GM11168 (cell line): ENCODE measurements around the gene VPS4A.

Experiments
- in situ Hi-C: fragments of 300-500 bp; cut with MboI; formaldehyde crosslinking; loops from one replicate; pipeline ENCODE4 v1.12.0; 2022; ENCODE audit warnings: low sequenced_read_pairs; ENCODE audit not compliant: unreplicated experiment

The VPS4A gene

DNA sequence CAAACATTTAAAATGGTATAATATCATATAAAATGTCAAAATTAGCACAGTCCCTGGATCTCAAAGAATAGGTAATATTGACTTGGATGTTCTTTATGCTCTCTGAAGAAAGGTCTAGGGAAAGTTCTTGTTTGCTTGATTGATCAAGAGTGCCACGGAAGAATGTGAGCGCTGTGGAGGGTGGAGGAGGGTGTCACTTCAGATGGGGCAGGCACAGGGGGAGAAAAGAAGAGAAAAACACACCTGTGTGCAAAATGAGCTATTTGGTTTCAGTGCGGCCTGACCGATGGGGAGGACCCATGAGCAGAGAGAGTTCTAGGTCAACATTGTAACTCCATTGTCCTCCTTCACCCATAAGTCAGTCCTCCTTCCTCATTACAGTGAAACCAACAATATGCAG lies 8.8 kb upstream of the VPS4A start:
- in situ Hi-C loops = no loop called here

GRCh38 chr16:69306031-69306430 lies 5.1 kb upstream of the VPS4A start:
- in situ Hi-C loops = no loop called here

GRCh38 chr16:69307091-69307490 lies 4.1 kb upstream of the VPS4A start:
- in situ Hi-C loops = no loop called here

- in situ Hi-C loops = no loop called here
These were observed 3.3 kb upstream of the VPS4A start for GRCh38 chr16:69307856-69308255.

GRCh38 chr16:69309316-69309715 lies 1.8 kb upstream of the VPS4A start:
- in situ Hi-C loops = no loop called here

- in situ Hi-C loops = no loop called here
These were observed 610 bp downstream of the VPS4A start for GRCh38 chr16:69311533-69312387.

DNA sequence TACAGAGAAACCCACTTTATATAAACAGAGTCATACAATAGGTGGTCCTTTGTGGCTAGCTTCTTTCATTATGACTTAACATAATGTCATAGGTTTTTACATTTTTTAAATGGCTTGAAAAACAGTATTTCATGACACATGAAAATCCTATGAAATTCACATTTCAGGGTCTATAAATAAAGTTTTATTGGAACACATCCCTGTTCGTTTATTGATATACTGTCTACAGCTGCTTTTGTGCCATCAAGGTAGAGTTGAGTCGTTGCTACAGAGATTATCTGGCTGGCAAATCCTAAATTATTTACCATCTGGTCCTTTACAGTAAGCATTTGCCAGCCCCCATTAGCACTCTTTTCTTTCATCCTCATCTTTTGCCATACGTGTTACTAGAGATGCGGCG lies 2.3 kb downstream of the VPS4A start:
- in situ Hi-C loops = no loop called here

GRCh38 chr16:69314534-69314933 lies 3.4 kb downstream of the VPS4A start:
- in situ Hi-C loops = no loop called here

DNA sequence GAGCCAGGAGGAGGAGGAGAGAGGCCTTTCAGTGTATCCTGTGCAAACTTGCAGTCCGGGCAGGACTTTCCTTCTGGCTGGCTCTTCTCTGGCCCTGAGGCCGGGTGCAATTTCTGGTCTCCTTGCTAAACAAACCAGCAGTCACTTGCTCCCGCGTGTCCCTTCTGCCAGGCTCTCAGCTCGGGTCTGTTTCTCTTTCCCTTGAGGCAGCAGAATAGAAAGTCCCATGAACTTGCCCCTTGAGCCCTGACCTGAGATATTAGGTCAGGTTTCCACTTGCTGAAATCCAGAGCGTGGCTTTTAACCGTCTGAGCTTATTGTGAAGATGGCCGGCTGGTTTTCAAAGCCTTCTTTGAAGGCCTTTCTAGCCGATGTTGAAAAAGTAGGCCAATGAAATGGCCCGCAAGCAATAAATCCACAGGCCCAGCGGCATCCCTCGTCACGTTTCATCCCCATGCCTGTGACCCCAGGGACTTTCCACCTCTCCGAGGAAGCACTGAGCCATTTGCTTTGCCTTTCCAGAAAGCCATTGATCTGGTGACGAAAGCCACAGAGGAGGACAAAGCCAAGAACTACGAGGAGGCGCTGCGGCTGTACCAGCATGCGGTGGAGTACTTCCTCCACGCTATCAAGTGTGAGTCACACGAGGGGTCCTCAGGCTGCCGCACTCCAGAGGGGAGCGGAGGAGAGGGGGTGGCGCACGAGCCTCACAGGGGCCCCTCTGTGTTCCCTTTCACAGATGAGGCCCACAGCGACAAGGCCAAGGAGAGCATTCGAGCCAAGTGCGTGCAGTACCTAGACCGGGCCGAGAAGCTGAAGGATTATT lies 4.5 kb downstream of the VPS4A start:
- in situ Hi-C loops = no loop called here

DNA sequence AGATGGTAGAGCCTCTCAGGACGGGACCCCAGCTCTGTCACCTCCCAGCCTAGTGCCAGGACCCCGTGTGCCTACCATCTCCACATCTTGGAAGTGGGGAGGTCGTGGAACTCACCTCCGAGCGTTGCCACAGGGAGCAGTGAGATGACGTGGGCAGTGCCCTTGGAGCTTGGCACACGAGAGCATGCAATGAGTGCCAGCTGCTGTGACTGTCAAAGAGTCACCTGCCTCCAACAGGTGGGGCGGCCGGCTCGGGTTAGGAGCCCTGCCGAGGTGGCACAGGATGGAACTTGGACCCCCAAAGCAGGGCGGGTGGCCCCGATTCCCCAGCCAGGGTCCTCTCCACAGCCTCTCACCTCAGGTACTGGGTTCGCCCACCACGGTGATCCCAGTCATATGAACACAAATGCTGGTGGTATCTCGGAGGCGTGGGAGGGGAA lies 5.5 kb downstream of the VPS4A start:
- in situ Hi-C loops = no loop called here

DNA sequence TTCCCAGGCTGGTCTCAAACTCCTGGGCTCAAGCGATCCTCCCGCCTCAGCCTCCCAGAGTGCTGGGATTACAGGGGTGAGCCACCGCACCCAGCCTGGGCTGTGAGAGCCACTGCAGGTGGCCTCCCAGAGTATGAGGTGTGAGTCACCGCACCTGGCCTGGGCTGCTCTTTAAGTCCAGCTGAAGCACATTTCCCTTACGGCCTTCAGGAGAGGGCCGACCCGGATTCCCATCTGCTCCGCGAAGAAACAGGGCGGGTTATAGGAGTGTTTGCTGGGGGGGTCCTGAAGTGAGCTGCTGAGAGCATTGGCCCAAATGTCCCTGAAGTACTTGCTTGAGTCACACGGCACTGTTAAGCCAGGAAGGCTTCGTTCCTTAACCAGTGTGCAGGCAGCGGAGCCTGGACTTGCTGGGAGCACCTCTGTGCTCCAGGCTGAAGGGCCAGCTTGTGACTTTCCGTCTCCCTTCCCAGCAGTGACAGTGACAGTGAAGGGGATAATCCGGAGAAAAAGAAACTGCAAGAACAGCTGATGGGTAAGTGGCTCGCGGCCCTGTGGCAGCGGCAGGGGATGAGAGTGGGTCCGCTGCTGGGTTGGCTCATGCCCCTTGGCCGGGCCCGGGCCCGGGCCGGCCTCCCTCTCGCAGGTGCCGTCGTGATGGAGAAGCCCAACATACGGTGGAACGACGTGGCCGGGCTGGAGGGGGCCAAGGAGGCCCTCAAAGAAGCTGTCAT lies 7.2 kb downstream of the VPS4A start:
- in situ Hi-C loops = no loop called here

- in situ Hi-C loops = no loop called here
These were observed 7.8 kb downstream of the VPS4A start for GRCh38 chr16:69318911-69319289.

DNA sequence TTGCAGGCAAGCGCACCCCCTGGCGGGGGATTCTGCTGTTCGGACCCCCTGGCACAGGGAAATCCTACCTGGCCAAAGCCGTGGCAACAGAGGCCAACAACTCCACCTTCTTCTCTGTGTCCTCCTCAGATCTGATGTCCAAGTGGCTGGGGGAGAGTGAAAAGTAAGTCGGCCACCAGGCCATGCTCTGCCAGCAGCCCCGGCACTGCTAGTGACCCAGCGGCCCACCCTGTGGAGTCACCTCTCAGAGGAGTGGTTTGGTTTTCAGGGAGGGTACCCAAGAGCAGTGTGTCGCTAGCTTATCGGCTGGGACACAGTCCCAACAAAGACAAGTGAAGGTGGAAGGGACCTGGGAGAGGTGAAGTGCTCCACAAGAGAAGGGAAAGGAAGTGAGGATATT lies 8.2 kb downstream of the VPS4A start:
- in situ Hi-C loops = no loop called here

DNA sequence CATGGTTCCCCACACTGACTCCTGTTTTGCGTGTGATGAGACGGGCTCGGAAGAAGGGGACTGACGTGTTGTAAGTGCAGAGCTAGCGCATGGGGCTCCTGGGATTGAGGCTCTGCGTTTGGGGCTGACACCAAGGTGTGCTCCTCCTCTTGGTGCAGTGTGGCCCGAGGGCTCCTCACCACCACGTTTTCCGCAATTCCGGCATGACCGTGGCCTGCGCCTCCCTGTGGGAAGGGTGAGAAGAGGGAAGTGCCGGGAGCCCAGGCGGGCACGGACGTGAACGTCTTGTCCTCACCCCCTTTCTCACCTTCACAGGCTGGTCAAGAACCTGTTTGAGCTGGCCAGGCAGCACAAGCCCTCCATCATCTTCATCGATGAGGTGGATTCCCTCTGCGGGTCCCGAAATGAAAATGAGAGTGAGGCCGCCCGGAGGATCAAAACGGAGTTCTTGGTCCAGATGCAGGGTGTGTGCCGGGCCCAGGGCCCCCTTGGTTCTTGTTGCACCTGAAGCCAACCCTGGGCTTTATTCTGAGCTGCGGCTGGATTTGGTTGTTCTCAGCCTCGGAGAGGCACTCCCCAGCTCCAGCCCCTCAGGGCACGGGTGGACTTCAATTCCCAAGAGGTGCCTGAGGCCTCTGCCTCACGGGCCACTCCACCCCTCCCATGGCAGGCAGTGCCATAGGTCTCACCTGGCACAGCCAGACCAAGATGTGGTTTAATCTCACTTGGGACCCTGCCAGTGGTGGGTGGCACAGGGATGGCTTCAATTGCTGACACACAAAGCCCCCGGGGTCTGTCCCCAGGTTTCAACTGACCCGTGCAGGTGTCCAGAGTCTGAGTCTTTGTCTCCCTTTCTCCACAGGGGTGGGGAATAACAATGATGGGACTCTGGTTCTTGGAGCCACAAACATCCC lies 8.9 kb downstream of the VPS4A start:
- in situ Hi-C loops = no loop called here

GRCh38 chr16:69320740-69321073 lies 9.6 kb downstream of the VPS4A start:
- in situ Hi-C loops = no loop called here

DNA sequence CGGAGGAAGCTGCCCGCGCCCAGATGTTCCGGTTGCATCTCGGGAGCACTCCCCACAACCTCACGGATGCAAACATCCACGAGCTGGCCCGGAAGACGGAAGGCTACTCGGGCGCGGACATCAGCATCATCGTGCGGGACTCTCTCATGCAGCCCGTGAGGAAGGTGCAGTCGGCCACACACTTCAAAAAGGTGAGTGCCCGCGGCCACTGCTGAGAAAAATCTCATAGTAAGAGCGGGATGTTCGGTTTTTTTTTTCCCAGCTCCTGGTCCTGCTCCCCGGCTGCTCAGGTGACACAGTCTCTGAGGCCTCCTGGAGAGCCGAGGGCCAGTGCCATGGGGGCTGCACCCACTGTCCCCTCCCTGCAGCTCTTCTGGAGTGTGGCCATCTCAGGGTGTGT lies 9.9 kb downstream of the VPS4A start:
- in situ Hi-C loops = no loop called here

GRCh38 chr16:69322343-69322742 lies 11.2 kb downstream of the VPS4A start:
- in situ Hi-C loops = no loop called here

DNA sequence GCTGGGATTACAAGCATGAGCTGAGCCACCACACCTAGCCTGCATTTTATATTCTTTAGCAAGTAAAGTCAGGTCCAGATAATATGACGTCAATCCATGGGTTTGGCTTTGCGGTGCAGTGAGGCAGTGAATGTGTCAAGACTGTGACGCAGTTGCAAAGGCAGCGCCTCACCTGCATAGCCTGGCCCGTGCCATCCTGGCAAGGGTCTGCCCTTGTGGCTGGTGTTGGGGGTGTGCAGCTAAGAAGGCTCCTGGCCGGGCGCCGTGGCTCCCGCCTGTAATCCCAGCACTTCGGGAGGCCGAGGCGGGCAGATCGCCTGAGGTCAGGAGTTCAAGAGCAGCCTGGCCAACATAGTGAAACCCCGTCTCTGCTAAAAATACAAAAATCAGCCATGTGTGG lies 12.3 kb downstream of the VPS4A start:
- in situ Hi-C loops = no loop called here

DNA sequence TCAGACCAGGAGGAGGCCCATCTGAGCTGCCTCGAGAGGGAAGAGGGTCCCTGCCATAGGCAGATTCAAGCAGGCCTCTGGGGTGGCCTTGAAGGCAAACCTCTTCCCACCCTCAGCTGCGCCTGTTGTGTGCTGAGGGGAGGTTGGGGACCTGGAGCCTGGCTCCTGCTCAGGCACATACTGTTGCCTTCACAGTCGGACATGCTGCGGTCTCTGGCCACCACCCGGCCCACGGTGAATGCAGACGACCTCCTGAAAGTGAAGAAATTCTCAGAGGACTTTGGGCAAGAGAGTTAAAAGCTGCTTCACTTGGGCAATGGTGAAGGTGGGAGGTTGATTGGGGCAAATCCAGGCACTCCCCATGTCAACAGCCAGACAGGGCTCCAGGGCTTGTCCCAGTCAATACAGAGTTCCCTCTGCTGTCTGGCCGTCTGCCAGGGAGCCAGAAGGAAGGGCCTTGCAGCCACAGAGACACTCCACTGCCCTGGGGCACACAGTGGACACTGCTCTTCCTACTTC lies 12.9 kb downstream of the VPS4A start:
- in situ Hi-C loops = no loop called here
